Trophoblast cell (in vitro differentiated cells and primary cell): ENCODE results near the gene BTBD6.

ENCODE experiments used
- DNase-seq, 2 donors: peaks; one replicate each; pipeline ENCODE4 v3.0.0-alpha.2; 2016
- H2AFZ ChIP-seq: 2 replicates; pipeline ENCODE4 v1.6.1; 2013; ENCODE audit warnings: low read length, moderate library complexity, mild to moderate bottlenecking; ENCODE audit not compliant: insufficient read depth, poor library complexity
- H2AK5ac ChIP-seq: 2 replicates; pipeline ENCODE4 v1.6.1; 2013; ENCODE audit warnings: mild to moderate bottlenecking, low read length
- H2BK120ac ChIP-seq: 2 replicates; pipeline ENCODE4 v1.6.1; 2013; ENCODE audit warnings: low read length, mild to moderate bottlenecking, moderate library complexity; ENCODE audit not compliant: insufficient read depth, poor library complexity
- H2BK12ac ChIP-seq: 2 replicates; pipeline ENCODE4 v1.6.1; 2013; ENCODE audit warnings: mild to moderate bottlenecking, low read length, moderate library complexity
- H2BK5ac ChIP-seq: 2 replicates; pipeline ENCODE4 v1.6.1; 2013; ENCODE audit warnings: low read length, low read depth, moderate library complexity, mild to moderate bottlenecking; ENCODE audit not compliant: poor library complexity
- H3K14ac ChIP-seq: 2 replicates; pipeline ENCODE4 v1.6.1; 2013; ENCODE audit warnings: mild to moderate bottlenecking, low read length
- H3K18ac ChIP-seq: 2 replicates; pipeline ENCODE4 v1.6.1; 2013; ENCODE audit warnings: mild to moderate bottlenecking, low read length
- H3K23ac ChIP-seq: 2 replicates; pipeline ENCODE4 v1.6.1; 2013; ENCODE audit warnings: low read length
- H3K27ac ChIP-seq: 2 replicates; pipeline ENCODE4 v1.5.1; 2013; ENCODE audit warnings: low read depth, mild to moderate bottlenecking, inconsistent platforms, low read length, moderate library complexity
- H3K27me3 ChIP-seq: 2 replicates; pipeline ENCODE4 v1.6.1; 2013; ENCODE audit warnings: inconsistent platforms, mild to moderate bottlenecking, low read length, moderate library complexity; ENCODE audit not compliant: insufficient read depth
- H3K36me3 ChIP-seq, 2 experiments: 1 replicate in 1 of 2; 2 replicates in 1 of 2; pipeline ENCODE4 v1.6.1; 2013; ENCODE audit warnings: low read length in 2 of 2, mild to moderate bottlenecking in 2 of 2, moderate library complexity in 1 of 2; ENCODE audit not compliant: insufficient read depth in 2 of 2, control insufficient read depth in 1 of 2
- H3K4ac ChIP-seq: 2 replicates; pipeline ENCODE4 v1.6.1; 2013; ENCODE audit warnings: low read depth, mild to moderate bottlenecking, low read length, moderate library complexity
- H3K4me1 ChIP-seq, 2 experiments: 1 replicate in 1 of 2; 2 replicates in 1 of 2; pipeline ENCODE4 v1.6.1; 2013; ENCODE audit warnings: low read length in 2 of 2, mild to moderate bottlenecking in 2 of 2, moderate library complexity in 1 of 2; ENCODE audit not compliant: insufficient read depth in 2 of 2, control insufficient read depth in 1 of 2
- H3K4me2 ChIP-seq: 2 replicates; pipeline ENCODE4 v1.6.1; 2013; ENCODE audit warnings: inconsistent platforms, mild to moderate bottlenecking, low read length, moderate library complexity
- H3K4me3 ChIP-seq: 2 replicates; pipeline ENCODE4 v1.5.1; 2013; ENCODE audit warnings: mild to moderate bottlenecking, low read depth, low read length, inconsistent platforms
- H3K79me1 ChIP-seq: one replicate; pipeline ENCODE4 v1.6.1; 2013; ENCODE audit warnings: low read length
- H3K79me2 ChIP-seq: 2 replicates; pipeline ENCODE4 v1.6.1; 2013; ENCODE audit warnings: low read length, mild to moderate bottlenecking; ENCODE audit not compliant: control insufficient read depth, insufficient read depth, poor library complexity
- H3K9ac ChIP-seq: 2 replicates; pipeline ENCODE4 v1.6.1; 2013; ENCODE audit warnings: mild to moderate bottlenecking, low read length
- H3K9me3 ChIP-seq: 2 replicates; pipeline ENCODE4 v1.6.1; 2013; ENCODE audit warnings: low read depth, mild to moderate bottlenecking, control low read depth, inconsistent platforms, low read length; ENCODE audit not compliant: insufficient read depth
- H4K12ac ChIP-seq: 2 replicates; pipeline ENCODE4 v1.6.1; 2013; ENCODE audit warnings: low read depth, mild to moderate bottlenecking, low read length, moderate library complexity
- H4K8ac ChIP-seq: 2 replicates; pipeline ENCODE4 v1.6.1; 2013; ENCODE audit warnings: low read depth, mild to moderate bottlenecking, low read length, moderate library complexity
- H4K91ac ChIP-seq: one replicate; pipeline ENCODE4 v1.6.1; 2013; ENCODE audit warnings: low read depth, mild to moderate bottlenecking, low read length, moderate library complexity
- WGBS: extraction: QIAGEN DNeasy Blood & Tissue Kit; methylation state at CpG from one replicate; pipeline ENCODE4 v1.1.7; 2013; ENCODE audit warnings: missing lambda C conversion rate; ENCODE audit not compliant: insufficient read length, insufficient coverage; ENCODE audit errors: extremely low coverage; 5-methylcytosine and 5-hydroxymethylcytosine counted together

Gene BTBD6

GRCh38 chr14:105227346-105227745 lies 21.0 kb upstream of the BTBD6 start:
- Histone ChIP-seq H3K23ac (no peak overlapping the region), H3K9me3 (peaks cover 4% of the 10 kb centered on the region), H3K4me3 (no peak overlapping the region), H3K27ac (no peak overlapping the region), H2BK120ac (no peak overlapping the region), H4K91ac (no peak overlapping the region), H2BK5ac (no peak overlapping the region), H3K79me2 (no peaks in the 10 kb centered on the region), H2BK12ac (no peak overlapping the region), H4K8ac (no peak overlapping the region), H2AFZ (no peak overlapping the region), H3K4me2 (no peak overlapping the region), H3K4me1 (no peaks in the 10 kb centered on the region), H3K4ac (no peak overlapping the region), H2AK5ac (no peak overlapping the region), H3K14ac (no peak overlapping the region), H3K9ac (no peak overlapping the region), H3K36me3 (peaks cover 13 to 14% of the 10 kb centered on the region in 2 experiments), H4K12ac (no peak overlapping the region), H3K18ac (no peak overlapping the region), H3K79me1 (no peaks in the 10 kb centered on the region), H3K27me3 (no peaks in the 10 kb centered on the region)
- no peak for DNase-seq
- no CpG with 5 or more reads among the region's 14 CpGs for WGBS

- H3K14ac ChIP-seq: no peak overlapping the region
- H3K4me3 ChIP-seq: no peak overlapping the region
- H3K4me2 ChIP-seq: no peak overlapping the region
- no peak overlapping the region for H2AFZ ChIP-seq
- no peaks in the 10 kb centered on the region for H3K79me2 ChIP-seq
- H3K79me1 ChIP-seq: no peaks in the 10 kb centered on the region
- no peak overlapping the region for H2AK5ac ChIP-seq
- no peak overlapping the region for H3K23ac ChIP-seq
- peaks cover 2% of the 10 kb centered on the region for H3K9me3 ChIP-seq
- no peak for DNase-seq
- H3K18ac ChIP-seq: no peak overlapping the region
- H3K36me3 ChIP-seq: peaks cover 10% of the 10 kb centered on the region in 2 experiments
- no peak overlapping the region for H2BK5ac ChIP-seq
- H4K12ac ChIP-seq: no peak overlapping the region
- no peak overlapping the region for H4K8ac ChIP-seq
- H3K27me3 ChIP-seq: no peaks in the 10 kb centered on the region
- no peak overlapping the region for H2BK120ac ChIP-seq
- no peak overlapping the region for H3K27ac ChIP-seq
- WGBS: no CpG with 5 or more reads among the region's 17 CpGs
- H3K4ac ChIP-seq: no peak overlapping the region
- H3K9ac ChIP-seq: no peak overlapping the region
- no peaks in the 10 kb centered on the region for H3K4me1 ChIP-seq
- no peak overlapping the region for H4K91ac ChIP-seq
- H2BK12ac ChIP-seq: no peak overlapping the region
These were observed 19.8 kb upstream of the BTBD6 start for GRCh38 chr14:105228562-105228961.

GRCh38 chr14:105229099-105229655 lies 19.2 kb upstream of the BTBD6 start:
- no peak overlapping the region for H4K12ac ChIP-seq
- no peaks in the 10 kb centered on the region for H3K4me1 ChIP-seq
- no peaks in the 10 kb centered on the region for H3K79me1 ChIP-seq
- no peak overlapping the region for H2BK5ac ChIP-seq
- no peaks in the 10 kb centered on the region for H3K27me3 ChIP-seq
- H3K4ac ChIP-seq: no peak overlapping the region
- no peak overlapping the region for H3K14ac ChIP-seq
- no peak for DNase-seq
- H3K27ac ChIP-seq: no peak overlapping the region
- no peaks in the 10 kb centered on the region for H3K79me2 ChIP-seq
- H3K18ac ChIP-seq: no peak overlapping the region
- H3K4me3 ChIP-seq: no peak overlapping the region
- H3K9ac ChIP-seq: no peak overlapping the region
- H2BK120ac ChIP-seq: no peak overlapping the region
- peaks cover 10% of the 10 kb centered on the region in 2 experiments for H3K36me3 ChIP-seq
- H4K8ac ChIP-seq: no peak overlapping the region
- no peak overlapping the region for H2AFZ ChIP-seq
- peaks cover 2% of the 10 kb centered on the region for H3K9me3 ChIP-seq
- no CpG with 5 or more reads among the region's 18 CpGs for WGBS
- no peak overlapping the region for H2AK5ac ChIP-seq
- no peak overlapping the region for H3K4me2 ChIP-seq
- no peak overlapping the region for H4K91ac ChIP-seq
- no peak overlapping the region for H3K23ac ChIP-seq
- no peak overlapping the region for H2BK12ac ChIP-seq

DNA sequence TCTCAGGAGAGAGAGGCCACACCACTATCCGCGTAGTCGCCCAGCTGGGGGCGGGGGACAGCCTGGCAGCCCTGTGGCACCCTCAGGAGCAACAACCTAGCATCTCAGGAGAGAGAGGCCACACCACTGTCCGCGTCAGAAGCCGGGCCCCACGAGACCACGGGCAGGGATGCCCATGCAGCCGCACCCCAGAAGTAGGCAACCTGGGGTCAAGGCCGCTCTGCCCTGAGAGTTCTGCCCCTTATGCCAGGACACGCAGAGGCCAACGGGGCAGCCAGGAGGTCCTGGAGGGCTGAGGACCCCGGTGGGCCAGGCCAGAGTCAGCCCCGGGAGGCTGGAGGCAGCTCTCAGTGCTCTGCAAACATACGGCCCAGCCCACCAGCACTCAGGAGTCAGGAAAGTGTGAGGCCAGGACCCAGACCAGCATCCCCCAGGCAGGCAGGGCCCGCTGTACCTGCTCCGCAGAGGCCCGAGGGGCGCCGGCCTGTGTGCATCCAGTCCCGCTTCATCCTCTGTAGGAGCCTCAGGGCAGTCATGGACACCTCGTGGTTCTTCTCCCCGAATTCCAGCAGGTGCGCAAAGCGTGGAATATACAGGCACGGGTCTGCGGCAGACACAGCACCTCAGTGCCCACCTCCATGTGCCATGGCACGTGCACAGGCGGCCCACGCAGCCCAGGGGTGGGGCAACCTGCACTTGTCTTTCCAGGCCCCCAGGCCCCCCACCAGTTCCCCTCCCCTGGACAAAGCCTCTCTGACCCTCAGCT lies 7.3 kb upstream of the BTBD6 start:
- no CpG with 5 or more reads among the region's 31 CpGs for WGBS
- Histone ChIP-seq H3K9me3 (no peaks in the 10 kb centered on the region), H2AK5ac (no peak overlapping the region), H4K91ac (no peak overlapping the region), H2BK12ac (no peak overlapping the region), H2AFZ (no peak overlapping the region), H2BK120ac (no peak overlapping the region), H3K36me3 (peaks cover 12 to 13% of the 10 kb centered on the region in 2 experiments), H3K27ac (no peak overlapping the region), H3K4me1 (no peaks in the 10 kb centered on the region), H3K4me3 (no peak overlapping the region), H3K79me1 (no peaks in the 10 kb centered on the region), H3K18ac (no peak overlapping the region), H3K4me2 (no peak overlapping the region), H3K4ac (no peak overlapping the region), H3K14ac (no peak overlapping the region), H3K79me2 (peaks cover 2% of the 10 kb centered on the region), H4K12ac (no peak overlapping the region), H3K23ac (no peak overlapping the region), H3K27me3 (no peaks in the 10 kb centered on the region), H3K9ac (no peak overlapping the region), H2BK5ac (no peak overlapping the region), H4K8ac (no peak overlapping the region)
- no peak for DNase-seq
